ENCODE data around the gene GRK5.

GRK5 gene

GRCh38 chr10:119303886-119304285, 96.5 kb downstream of the GRK5 start:
- no peak for DNase-seq

GRCh38 chr10:119304541-119304940, 97.2 kb downstream of the GRK5 start:
- DNase-seq, result no peak

- peak; percentile 96 for DNase-seq
These were observed 98.6 kb downstream of the GRK5 start for GRCh38 chr10:119305860-119306513.

- DNase-seq, result peak; percentile 78
These were observed 99.2 kb downstream of the GRK5 start for GRCh38 chr10:119306514-119306951.

- DNase-seq, result no peak
These were observed 99.6 kb downstream of the GRK5 start for GRCh38 chr10:119306986-119307392.

- no peak for DNase-seq
These were observed 100.7 kb downstream of the GRK5 start for GRCh38 chr10:119308089-119308488.

- no peak for DNase-seq
These were observed 101.4 kb downstream of the GRK5 start for GRCh38 chr10:119308551-119309422.

GRCh38 chr10:119309423-119309770, 102.0 kb downstream of the GRK5 start:
- no peak for DNase-seq

GRCh38 chr10:119310806-119311205, 103.4 kb downstream of the GRK5 start:
- no peak for DNase-seq

- DNase-seq, result no peak
These were observed 104.9 kb downstream of the GRK5 start for GRCh38 chr10:119312241-119312640.

- no peak for DNase-seq
These were observed 105.7 kb downstream of the GRK5 start for GRCh38 chr10:119313024-119313423.

- DNase-seq, result peak; percentile 91
These were observed 106.3 kb downstream of the GRK5 start for GRCh38 chr10:119313644-119314043.

GRCh38 chr10:119314061-119314460, 106.7 kb downstream of the GRK5 start:
- DNase-seq, result no peak

GRCh38 chr10:119314486-119314885, 107.1 kb downstream of the GRK5 start:
- no peak for DNase-seq

GRCh38 chr10:119315128-119316001, 108.0 kb downstream of the GRK5 start:
- peak; percentile 86 for DNase-seq

- DNase-seq, result no peak
These were observed 108.6 kb downstream of the GRK5 start for GRCh38 chr10:119316002-119316358.

- no peak for DNase-seq
These were observed 109.3 kb downstream of the GRK5 start for GRCh38 chr10:119316729-119317097.

- no peak for DNase-seq
These were observed 111.2 kb downstream of the GRK5 start for GRCh38 chr10:119318411-119319160.

- DNase-seq, result no peak
These were observed 112.0 kb downstream of the GRK5 start for GRCh38 chr10:119319161-119319919.

- DNase-seq, result no peak
These were observed 112.5 kb downstream of the GRK5 start for GRCh38 chr10:119319920-119320258.

GRCh38 chr10:119320981-119321380, 113.6 kb downstream of the GRK5 start:
- DNase-seq, result no peak
